Sigmoid colon (tissue), 7 donors: ENCODE measurements around the gene PAPPA. TPM values are rescaled to one million over a fixed set of nuclear protein-coding genes. Genes with fewer than 3 reads are reported as not detected.

ENCODE experiments used
- DNase-seq: peaks from one replicate; pipeline ENCODE4 v3.0.0-alpha.2; 2019
- H3K27ac ChIP-seq, 4 donors: fragments of 200-600 bp; sonication (generic); one replicate each; pipeline ENCODE4 v1.5.1; 2016 to 2019; ENCODE audit warnings: mild to moderate bottlenecking in 1 of 4
- H3K27me3 ChIP-seq, 3 donors: fragments of 200-600 bp; sonication (generic); one replicate each; pipeline ENCODE4 v1.5.1; 2019; ENCODE audit warnings: mild to moderate bottlenecking in 1 of 3
- H3K36me3 ChIP-seq, 4 donors: fragments of 200-600 bp; sonication (generic); one replicate each; pipeline ENCODE4 v1.5.1; 2016 to 2019
- H3K4me1 ChIP-seq, 4 donors: fragments of 200-600 bp; sonication (generic); one replicate each; pipeline ENCODE4 v1.5.1; 2017 to 2019
- H3K4me3 ChIP-seq, 4 donors: fragments of 200-600 bp; sonication (generic); one replicate each; pipeline ENCODE4 v1.5.1; 2017 to 2019; ENCODE audit warnings: mild to moderate bottlenecking in 2 of 4, moderate library complexity in 1 of 4
- H3K9me3 ChIP-seq, 4 donors: fragments of 200-600 bp in 3 of 4; sonication (generic) in 3 of 4; one replicate each; pipeline versions ENCODE4 v1.5.1 to v1.6.1; 2013 to 2019
- EP300 ChIP-seq, 4 donors: sonication (generic); formaldehyde crosslinking; IDR thresholded peaks; one replicate each; pipeline ENCODE4 v1.6.1; 2017; ENCODE audit warnings: antibody characterized with exemption in 4 of 4
- POLR2A ChIP-seq, 2 donors: fragments of 450-650 bp; IDR thresholded peaks; one replicate each; pipeline ENCODE4 v1.6.1; 2016; ENCODE audit warnings: antibody characterized with exemption in 2 of 2, mild to moderate bottlenecking in 2 of 2, moderate library complexity in 2 of 2
- POLR2AphosphoS5 ChIP-seq, 4 donors: sonication (generic); formaldehyde crosslinking; IDR thresholded peaks; one replicate each; pipeline ENCODE4 v1.6.1; 2017; ENCODE audit warnings: antibody characterized with exemption in 4 of 4
- WGBS, 2 donors: extraction: QIAGEN DNeasy Blood & Tissue Kit; methylation state at CpG; one replicate each; pipeline ENCODE4 v1.1.7; 2013; 5-methylcytosine and 5-hydroxymethylcytosine counted together
- intact Hi-C: fragments of 100-400 bp; cut with DNase I; formaldehyde crosslinking; loops from one replicate; pipeline ENCODE4 v1.15.1; 2023
- polyA plus RNA-seq, 3 donors: library from polyadenylated mRNA; stranded (reverse); fragments of 200-250 nt; gene quantifications; one replicate each; pipeline ENCODE4 v1.2.3, GENCODE V29; 2013
- total RNA-seq, 4 donors: library from RNA; depleted of rRNA; stranded (reverse); fragments of >200 nt; gene quantifications; one replicate each; pipeline ENCODE4 v1.1.0, GENCODE V29; 2016
- TF ChIP-seq, protein P1 (sequence below), 4 experiments: fragments of 450-650 bp in 3 of 4; fragments of 200-600 bp in 1 of 4; IDR thresholded peaks; one replicate each; pipeline ENCODE4 v1.5.1; 2016 to 2019; ENCODE audit warnings: antibody characterized with exemption in 4 of 4, mild to moderate bottlenecking in 3 of 4, moderate library complexity in 2 of 4
- donor health status: healthy with polysubstance abuse.
- donor health status: Bipolar disorder and iron deficiency.
- donor health status: healthy.

The PAPPA gene
- total and polyA plus RNA-seq, 7 donors = under 0.01 to 6.6 (median 3.6) TPM

DNA sequence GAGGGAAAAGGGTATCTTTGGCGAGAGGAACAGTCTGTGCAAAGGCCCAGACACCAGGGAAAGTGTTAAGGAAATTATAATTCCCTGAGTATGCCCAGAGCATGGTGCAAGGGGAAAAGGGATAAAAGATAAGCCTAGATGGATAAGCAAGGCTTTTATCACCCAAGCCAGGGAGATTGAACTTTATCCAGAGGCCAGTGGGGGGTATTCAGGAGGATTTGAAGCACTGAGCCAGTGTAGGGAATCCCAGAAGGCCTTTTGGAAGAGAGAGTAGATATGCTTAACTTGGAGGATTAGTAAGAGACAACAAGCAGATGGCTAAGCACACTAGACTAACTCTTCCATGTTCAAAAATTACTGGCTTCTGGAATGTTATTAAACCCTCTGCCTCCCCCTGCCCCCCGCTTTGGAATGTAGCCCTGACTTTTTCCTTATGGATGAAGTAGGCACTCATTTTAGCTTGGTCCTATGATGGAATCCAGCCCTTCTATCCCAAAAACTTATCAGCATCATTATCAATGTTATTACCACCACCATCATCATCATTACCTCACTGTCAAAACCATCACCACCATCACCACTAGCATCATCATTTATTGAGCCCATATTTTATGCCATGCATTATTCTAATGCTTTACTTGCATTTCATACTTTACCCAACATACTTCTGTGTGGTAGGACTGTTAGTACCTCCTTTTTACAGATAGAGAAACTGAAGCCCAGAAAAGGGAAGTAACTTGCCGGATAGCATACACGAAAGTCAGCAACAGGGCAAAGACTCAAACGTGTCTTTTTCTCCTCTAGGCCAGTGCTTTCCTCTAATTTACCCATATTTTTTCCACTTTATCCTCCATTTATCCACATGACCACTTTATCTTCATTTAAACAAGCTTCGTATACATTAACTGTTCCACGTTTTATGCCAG, 237.0 kb downstream of the PAPPA start:
- H3K4me3 ChIP-seq = no peak overlapping the region
- 67 to 87% methylated on average over 7 of the region's 7 CpGs for WGBS, 2 donors
- intact Hi-C loops = no loop called here

DNA sequence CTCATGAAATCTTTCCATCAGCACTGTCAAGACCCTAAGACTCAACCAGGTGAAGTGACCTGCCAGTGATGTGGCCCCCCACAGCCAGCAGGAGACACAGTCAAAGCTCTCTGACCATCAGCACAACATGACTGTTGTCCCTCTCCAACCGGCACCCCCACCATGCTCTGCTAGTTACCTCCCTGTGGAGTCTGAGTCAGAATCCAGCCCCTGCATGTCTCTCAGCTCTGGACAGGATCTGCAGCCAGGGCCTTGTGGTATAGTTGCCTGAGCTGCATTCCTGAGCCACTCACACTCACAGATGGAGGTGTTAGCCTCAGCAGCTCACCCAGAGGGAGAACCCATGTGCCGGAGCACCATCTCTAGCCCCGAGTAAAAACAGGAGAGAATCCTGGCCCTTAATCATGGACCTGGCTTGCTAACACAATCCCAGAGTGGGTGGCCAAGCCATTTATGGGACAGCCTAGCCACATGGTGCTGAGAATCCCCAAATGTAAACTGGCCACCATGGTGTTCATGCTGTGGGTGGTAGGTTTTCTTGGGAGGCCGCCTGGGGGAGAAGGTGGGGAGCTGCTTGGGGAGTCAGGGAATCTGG, 237.8 kb downstream of the PAPPA start:
- Histone ChIP-seq H3K9me3 (no peaks in the 10 kb centered on the region), H3K4me1 (no peaks in the 10 kb centered on the region), H3K36me3 (peaks cover 0 to under 1% (median 0%) of the 10 kb centered on the region in 4 donors), H3K4me3 (no peak overlapping the region), H3K27me3 (no peaks in the 10 kb centered on the region), H3K27ac (no peak overlapping the region)
- intact Hi-C loops = no loop called here
- 87 to 91% methylated on average over 4 of the region's 4 CpGs for WGBS, 2 donors
- DNase-seq = no peak
- TF ChIP-seq POLR2A (IDR thresholded peaks at IDR 0.05) (no peak), EP300 (IDR thresholded peaks at IDR 0.05) (no peak), POLR2AphosphoS5 (IDR thresholded peaks at IDR 0.05) (no peak)
- TF ChIP-seq, protein P1, sequence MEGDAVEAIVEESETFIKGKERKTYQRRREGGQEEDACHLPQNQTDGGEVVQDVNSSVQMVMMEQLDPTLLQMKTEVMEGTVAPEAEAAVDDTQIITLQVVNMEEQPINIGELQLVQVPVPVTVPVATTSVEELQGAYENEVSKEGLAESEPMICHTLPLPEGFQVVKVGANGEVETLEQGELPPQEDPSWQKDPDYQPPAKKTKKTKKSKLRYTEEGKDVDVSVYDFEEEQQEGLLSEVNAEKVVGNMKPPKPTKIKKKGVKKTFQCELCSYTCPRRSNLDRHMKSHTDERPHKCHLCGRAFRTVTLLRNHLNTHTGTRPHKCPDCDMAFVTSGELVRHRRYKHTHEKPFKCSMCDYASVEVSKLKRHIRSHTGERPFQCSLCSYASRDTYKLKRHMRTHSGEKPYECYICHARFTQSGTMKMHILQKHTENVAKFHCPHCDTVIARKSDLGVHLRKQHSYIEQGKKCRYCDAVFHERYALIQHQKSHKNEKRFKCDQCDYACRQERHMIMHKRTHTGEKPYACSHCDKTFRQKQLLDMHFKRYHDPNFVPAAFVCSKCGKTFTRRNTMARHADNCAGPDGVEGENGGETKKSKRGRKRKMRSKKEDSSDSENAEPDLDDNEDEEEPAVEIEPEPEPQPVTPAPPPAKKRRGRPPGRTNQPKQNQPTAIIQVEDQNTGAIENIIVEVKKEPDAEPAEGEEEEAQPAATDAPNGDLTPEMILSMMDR (IDR thresholded peaks at IDR 0.05) = no peak

More for the DNA sequence above, 237.0 kb downstream of the PAPPA start:
- Histone ChIP-seq H3K9me3 (no peaks in the 10 kb centered on the region), H3K36me3 (no peaks in the 10 kb centered on the region), H3K27ac (no peak overlapping the region), H3K4me1 (no peaks in the 10 kb centered on the region), H3K27me3 (no peaks in the 10 kb centered on the region)
- no peak for DNase-seq
- no peak for TF ChIP-seq POLR2A (IDR thresholded peaks at IDR 0.05)
- TF ChIP-seq POLR2AphosphoS5 (IDR thresholded peaks at IDR 0.05) = no peak
- TF ChIP-seq, protein P1 (IDR thresholded peaks at IDR 0.05) = no peak

DNA sequence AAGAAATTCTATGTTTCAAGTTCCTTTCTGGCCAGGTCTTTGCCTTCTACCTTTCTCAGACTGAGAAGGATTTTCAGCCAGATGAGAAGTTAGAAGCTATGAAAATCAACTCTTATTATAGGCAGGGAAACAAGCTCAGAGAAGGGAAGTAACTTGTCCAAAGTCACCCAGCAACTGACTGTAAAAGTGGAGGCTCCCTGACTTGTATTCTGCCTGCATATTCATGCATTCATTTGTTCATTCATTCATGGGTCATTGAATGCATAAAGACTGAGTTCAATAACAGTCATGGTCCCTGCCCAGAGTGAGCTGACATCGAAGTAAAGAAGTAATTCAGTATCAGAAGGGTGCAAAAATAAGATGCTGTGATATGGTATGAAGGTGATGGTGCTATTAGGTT, 239.6 kb downstream of the PAPPA start:
- Histone ChIP-seq H3K27ac (no peak overlapping the region), H3K36me3 (peaks cover 0 to 4% (median 0%) of the 10 kb centered on the region in 4 donors), H3K4me3 (no peak overlapping the region), H3K9me3 (no peaks in the 10 kb centered on the region), H3K4me1 (no peaks in the 10 kb centered on the region), H3K27me3 (no peaks in the 10 kb centered on the region)
- intact Hi-C loops = no loop called here
- WGBS, 2 donors = 91 to 92% methylated on average over 1 of the region's 1 CpG
- no peak for TF ChIP-seq EP300 (IDR thresholded peaks at IDR 0.05)
- TF ChIP-seq, protein P1 (IDR thresholded peaks at IDR 0.05) = no peak
- TF ChIP-seq POLR2AphosphoS5 (IDR thresholded peaks at IDR 0.05) = no peak
- no peak for TF ChIP-seq POLR2A (IDR thresholded peaks at IDR 0.05)
- DNase-seq = no peak

DNA sequence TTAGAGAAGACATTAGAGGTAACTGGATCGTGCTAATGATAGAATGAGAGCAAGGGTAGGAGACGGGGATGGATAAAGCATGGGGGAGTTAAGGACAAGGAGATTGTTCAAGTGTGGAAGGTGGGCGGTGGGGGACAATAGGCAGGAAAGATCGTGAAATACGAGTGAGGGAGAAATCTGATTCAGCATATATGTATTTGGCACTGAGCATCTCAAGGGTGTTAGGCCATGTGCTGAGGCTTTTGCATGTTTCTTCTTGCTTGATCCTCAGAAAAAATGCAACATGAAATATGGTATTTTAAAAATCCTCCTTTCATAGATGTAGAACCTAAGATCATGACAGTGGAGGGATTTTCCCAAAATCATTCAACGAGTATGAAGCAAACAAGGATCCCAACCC, 240.5 kb downstream of the PAPPA start:
- 93 to 94% methylated on average over 6 of the region's 6 CpGs for WGBS, 2 donors
- no peak overlapping the region for H3K4me3 ChIP-seq
- intact Hi-C loops = no loop called here
- peaks cover 0 to 4% (median 0%) of the 10 kb centered on the region in 4 donors for H3K36me3 ChIP-seq
- no peaks in the 10 kb centered on the region for H3K4me1 ChIP-seq
- DNase-seq = no peak
- no peaks in the 10 kb centered on the region for H3K27me3 ChIP-seq
- TF ChIP-seq POLR2A (IDR thresholded peaks at IDR 0.05) = no peak
- no peak for TF ChIP-seq EP300 (IDR thresholded peaks at IDR 0.05)
- TF ChIP-seq POLR2AphosphoS5 (IDR thresholded peaks at IDR 0.05) = no peak
- TF ChIP-seq, protein P1 (IDR thresholded peaks at IDR 0.05) = no peak
- no peak overlapping the region for H3K27ac ChIP-seq
- H3K9me3 ChIP-seq = no peaks in the 10 kb centered on the region
